Cardiac septum (tissue), 1 donor: Measurements from ENCODE around the gene KRTAP4-2. TPM values are rescaled to one million over a fixed set of nuclear protein-coding genes. Genes with fewer than 3 reads are reported as not detected.
"Not testable (repeated sequence)": the region's sequence is repeated elsewhere in the genome, so short reads cannot be mapped to it uniquely, and the experiment has no call there.

ENCODE experiments used
- DNase-seq: peaks from one replicate; pipeline ENCODE4 v3.0.0-alpha.2; 2020; ENCODE audit warnings: low spot score
- intact Hi-C: fragments of 100-400 bp; cut with DNase I; formaldehyde crosslinking; loops from one replicate; pipeline ENCODE4 v1.14.0; 2022
- long read RNA-seq: library from polyadenylated mRNA; unstranded; transcript quantifications from one replicate; pipeline ENCODE4 v2.0.0, GENCODE V29; 2021
- total RNA-seq: library from RNA; stranded (reverse); fragmentation: NEBNext Ultra II Directional; extraction: Animal tissue kit (Norgen Biotek cat#: 25700); gene quantifications from one replicate; pipeline ENCODE4 v1.2.1, GENCODE V29; 2021
- donor health status: DM: no; HTN: no; CAD: no.

KRTAP4-2 gene
- not detected for total RNA-seq
- long read RNA-seq, result 0 reads

DNA sequence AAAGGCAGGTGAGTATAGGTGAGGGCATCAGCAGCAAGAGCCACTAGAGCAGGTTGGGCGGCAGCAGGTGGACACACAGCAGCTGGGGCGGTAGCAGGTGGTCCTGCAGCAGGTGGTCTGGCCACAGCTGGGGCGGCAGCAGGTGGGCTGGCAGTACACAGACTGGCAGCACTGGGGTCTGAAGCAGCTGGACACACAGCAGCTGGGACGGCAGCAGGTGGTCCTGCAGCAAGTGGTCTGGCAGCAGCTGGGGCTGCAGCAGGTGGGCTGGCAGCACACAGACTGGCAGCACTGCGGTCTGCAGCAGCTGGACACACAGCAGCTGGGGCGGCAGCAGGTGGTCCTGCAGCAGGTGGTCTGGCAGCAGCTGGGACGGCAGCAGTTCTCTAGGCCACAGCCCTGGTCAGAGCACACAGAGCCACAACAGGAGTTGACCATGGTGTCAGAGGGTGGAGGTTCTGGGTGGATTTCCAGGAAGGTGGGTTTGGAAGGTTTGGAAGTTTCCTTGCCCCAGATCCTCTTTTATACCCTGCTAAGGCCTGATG is at the start of gene KRTAP4-2:
KRTAP4-2 (minus strand) TSS at position 495 of the 545 bp plus-strand sequence; CDS start at position 438, 57 bp downstream.
- DNase-seq, result no peak
- intact Hi-C loops, result no loop called here

DNA sequence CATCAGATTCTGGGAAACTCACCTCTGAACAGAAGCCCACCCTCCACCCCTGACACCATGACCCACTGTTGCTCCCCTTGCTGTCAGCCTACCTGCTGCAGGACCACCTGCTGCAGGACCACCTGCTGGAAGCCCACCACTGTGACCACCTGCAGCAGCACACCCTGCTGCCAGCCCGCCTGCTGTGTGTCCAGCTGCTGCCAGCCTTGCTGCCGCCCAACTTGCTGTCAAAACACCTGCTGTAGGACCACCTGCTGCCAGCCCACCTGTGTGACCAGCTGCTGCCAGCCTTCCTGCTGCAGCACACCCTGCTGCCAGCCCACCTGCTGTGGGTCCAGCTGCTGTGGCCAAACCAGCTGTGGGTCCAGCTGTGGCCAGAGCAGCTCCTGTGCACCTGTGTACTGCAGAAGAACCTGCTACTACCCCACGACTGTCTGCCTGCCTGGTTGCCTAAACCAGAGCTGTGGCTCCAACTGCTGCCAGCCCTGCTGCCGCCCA is 48.6 kb upstream of the KRTAP4-2 start, which contains the start of gene KRTAP9-2:
KRTAP9-2 (plus strand) TSS at position 51 of the 498 bp plus-strand sequence; CDS start at position 58, 7 bp downstream.
- intact Hi-C loops, DNase-seq: not testable (repeated sequence)

DNA sequence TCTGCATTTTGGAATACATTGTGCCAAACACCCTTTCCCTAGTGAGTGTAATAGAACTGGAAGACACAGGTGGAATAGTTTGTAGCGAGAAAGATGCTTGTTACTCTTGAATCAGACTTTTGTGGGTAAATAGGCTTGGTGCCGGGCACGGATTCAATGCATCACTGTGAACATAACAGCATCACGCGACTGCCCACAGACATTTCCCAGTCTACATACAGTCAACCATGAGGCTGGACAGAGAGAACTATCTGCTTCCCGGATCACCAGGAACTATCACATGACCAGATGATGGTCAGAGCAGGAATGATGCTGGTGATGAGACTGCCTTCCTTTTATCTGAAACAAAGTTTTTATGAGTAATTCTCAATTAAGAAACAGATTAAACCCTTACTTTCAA is 48.0 kb upstream of the KRTAP4-2 start:
- intact Hi-C loops, result no loop called here
- no peak for DNase-seq

DNA sequence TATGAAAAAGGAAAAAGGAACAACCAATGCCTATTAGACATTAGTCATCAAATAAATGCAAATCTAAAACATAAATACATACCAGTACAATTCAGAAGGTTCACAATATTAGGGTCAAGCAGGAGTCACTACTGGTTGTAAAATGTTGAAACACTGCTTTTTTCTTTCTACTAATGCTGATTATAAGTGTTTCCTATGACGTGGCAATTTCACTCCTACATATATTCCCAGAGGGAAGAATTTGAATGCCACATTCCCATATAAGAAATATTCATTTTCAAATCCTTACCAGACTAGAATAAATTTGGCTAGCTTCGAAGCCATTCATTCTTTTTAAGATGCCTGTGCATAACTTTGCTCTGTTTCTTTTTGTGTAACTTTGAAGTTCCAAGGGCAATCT is 45.8 kb upstream of the KRTAP4-2 start:
- DNase-seq, result no peak
- intact Hi-C loops, result no loop called here

- DNase-seq, result no peak
- intact Hi-C loops, result no loop called here
Observed at GRCh38 chr17:41215681-41216080, 37.7 kb upstream of the KRTAP4-2 start.

DNA sequence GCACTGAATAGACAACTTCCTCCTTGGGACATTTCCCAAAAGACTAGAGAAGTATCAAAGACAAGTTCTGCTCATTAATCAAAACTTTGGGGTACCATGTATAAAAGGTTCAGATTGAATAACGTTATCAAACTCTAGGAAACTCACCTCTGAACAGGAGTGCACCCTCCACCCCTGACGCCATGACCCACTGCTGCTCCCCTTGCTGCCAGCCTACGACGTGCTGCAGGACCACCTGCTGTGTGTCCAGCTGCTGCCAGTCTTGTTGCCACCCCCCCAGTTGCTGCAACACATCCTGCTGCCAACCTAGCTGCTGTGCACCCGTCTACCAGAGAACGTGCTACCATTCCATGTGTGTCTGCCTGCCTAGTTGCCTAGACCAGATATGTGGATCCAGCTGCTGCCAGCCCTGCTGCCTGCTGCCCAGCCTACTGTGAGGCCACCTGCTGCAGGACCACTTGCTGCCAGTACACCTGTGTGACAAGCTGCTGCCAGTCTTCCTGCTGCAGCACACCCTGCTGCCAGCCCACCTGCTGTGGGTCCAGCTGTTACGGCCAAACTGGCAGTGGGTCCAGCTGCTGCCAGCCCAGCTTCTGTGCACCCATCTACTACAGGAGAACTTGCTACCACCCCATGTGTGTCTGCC is 34.6 kb upstream of the KRTAP4-2 start:
- intact Hi-C loops, result no loop called here
- no peak for DNase-seq

GRCh38 chr17:41211845-41212466 is 33.9 kb upstream of the KRTAP4-2 start:
- DNase-seq, result no peak

GRCh38 chr17:41199421-41200078 is 21.5 kb upstream of the KRTAP4-2 start:
- no peak for DNase-seq
- intact Hi-C loops, result no loop called here

More at GRCh38 chr17:41211845-41212466, 33.9 kb upstream of the KRTAP4-2 start:
- intact Hi-C loops, result no loop called here

DNA sequence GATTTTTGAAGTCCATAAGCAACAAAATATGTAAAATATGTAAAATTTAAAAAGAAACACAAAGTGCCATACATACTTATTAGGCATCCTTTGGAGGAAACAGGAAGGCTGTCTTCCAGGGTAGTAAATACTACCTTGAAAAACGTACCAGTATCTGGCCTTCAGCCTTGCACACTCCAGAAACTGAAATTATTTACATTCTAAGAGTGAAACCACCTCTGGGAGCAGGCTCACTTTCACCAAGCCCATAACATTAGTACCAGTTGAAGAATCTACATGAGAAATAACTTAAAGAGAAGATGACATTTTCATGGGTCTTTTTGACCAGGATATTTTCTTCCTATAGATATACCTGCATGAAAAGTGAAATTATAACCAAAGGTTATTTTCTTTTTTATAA is 18.0 kb upstream of the KRTAP4-2 start:
- intact Hi-C loops, result no loop called here

DNA sequence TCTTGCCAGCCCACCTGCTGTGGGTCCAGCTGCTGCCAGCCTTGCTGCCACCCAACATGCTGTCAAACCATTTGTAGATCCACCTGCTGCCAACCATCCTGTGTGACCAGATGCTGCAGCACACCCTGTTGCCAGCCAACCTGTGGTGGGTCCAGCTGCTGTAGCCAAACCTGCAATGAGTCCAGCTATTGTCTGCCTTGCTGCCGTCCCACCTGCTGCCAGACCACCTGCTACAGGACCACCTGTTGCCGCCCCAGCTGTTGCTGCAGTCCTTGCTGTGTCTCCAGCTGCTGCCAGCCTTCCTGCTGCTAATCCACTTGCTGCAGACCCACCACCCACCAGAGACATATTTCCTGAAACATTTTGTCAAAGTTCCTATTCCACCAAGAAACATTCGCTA is 12.3 kb upstream of the KRTAP4-2 start:
- intact Hi-C loops, result no loop called here
- no peak for DNase-seq

More for the DNA sequence above, 18.0 kb upstream of the KRTAP4-2 start:
- no peak for DNase-seq

DNA sequence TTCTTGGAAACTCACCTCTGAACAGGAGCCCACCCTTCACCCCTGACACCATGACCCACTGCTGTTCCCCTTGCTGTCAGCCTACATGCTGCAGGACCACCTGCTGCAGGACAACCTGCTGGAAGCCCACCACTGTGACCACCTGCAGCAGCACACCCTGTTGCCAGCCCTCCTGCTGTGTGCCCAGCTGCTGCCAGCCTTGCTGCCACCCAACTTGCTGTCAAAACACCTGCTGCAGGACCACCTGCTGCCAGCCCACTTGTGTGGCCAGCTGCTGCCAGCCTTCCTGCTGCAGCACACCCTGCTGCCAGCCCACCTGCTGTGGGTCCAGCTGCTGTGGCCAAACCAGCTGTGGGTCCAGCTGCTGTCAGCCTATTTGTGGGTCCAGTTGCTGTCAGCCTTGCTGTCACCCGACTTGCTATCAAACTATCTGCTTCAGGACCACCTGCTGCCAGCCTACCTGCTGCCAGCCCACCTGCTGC is 11.9 kb upstream of the KRTAP4-2 start, which contains the start of gene KRTAP9-1:
KRTAP9-1 (plus strand) TSS at position 51 of the 482 bp plus-strand sequence; CDS start at position 51, 0 bp downstream.
- intact Hi-C loops, DNase-seq: not testable (repeated sequence)

- intact Hi-C loops, result no loop called here
Observed at GRCh38 chr17:41186872-41187271, 8.9 kb upstream of the KRTAP4-2 start.

DNA sequence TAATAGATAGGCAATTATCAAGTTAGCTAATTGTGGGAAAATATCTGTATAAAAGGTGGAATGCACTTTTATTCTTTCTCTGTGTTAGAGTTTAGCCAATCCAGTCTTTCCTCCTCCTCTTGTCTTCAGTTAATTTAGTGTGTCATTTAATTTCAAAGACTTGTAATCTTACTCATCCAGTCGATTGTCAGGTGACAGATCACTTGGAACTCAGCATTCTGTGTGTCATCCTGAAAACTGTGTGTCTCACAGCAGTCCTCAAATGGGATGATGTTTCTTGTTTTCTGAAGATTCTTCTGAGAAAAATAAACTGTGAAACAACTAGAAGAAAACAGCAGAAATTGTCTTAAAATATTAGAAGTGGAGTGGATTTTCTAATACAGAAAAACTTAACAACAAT is 7.0 kb upstream of the KRTAP4-2 start:
- no peak for DNase-seq
- intact Hi-C loops, result no loop called here

More at GRCh38 chr17:41186872-41187271, 8.9 kb upstream of the KRTAP4-2 start:
- DNase-seq, result no peak

GRCh38 chr17:41184480-41184961 is 6.5 kb upstream of the KRTAP4-2 start, which contains the start of gene KRTAP4-1:
Gene KRTAP4-1, minus strand, starts transcription at chr17:41184911. Its CDS starts 57 bp downstream, at chr17:41184854.
- intact Hi-C loops, result no loop called here
- DNase-seq, result no peak

DNA sequence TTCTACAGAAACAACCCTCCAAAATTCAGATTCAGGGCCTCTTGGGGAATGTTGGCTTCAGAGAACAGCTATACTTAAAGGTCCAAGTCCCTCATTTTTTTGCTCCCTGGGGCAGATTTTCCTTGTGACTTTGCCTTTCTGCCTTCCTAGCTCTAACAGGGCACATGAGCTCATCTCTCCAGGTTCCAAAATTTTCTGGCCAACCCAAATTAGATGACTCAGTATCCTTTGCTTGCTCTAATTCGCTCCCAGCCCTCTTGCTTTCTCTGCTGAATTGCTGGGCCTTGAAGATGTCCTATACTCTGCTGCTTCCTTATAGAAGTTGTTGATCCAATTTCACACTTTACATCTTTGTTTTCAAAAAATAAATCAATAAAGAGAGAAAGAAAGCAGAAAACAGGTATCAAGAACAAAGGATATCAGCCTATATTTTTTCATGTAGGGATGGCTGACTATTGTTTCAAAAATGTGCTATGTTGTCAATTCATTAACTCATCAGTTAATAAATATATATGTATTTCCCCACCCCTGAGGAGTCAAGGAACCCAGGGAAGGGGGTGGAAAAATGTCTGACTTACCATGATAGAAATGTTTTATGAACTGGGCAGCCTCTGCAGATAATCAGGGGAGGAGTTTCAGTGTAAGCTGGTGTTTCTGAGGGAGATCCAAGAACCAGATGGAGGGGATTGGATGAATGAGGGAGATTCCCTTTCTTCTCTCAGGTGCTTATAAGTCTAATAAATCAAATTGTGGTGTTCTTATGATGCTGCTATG is 1.0 kb upstream of the KRTAP4-2 start:
- DNase-seq, result no peak
- intact Hi-C loops, result no loop called here

DNA sequence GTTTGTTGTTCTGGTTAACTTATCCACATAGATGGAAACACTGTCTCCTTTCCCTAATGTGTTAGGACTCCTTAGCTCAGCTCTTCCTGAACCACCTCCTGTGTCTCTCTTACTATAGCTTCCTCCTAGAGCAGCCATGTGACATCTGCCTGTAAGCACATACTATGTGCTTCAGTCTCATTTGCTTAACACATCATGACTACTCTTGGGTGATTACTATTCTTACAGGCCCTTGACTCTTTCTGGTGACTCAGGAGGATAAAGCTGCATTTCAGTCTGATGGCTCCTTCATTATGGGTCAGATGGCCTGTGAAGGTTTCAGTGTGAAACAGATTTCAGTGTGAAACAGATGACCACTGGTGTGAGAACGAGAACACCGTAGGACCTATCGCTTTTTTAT is 320 bp upstream of the KRTAP4-2 start:
- DNase-seq, result no peak

DNA sequence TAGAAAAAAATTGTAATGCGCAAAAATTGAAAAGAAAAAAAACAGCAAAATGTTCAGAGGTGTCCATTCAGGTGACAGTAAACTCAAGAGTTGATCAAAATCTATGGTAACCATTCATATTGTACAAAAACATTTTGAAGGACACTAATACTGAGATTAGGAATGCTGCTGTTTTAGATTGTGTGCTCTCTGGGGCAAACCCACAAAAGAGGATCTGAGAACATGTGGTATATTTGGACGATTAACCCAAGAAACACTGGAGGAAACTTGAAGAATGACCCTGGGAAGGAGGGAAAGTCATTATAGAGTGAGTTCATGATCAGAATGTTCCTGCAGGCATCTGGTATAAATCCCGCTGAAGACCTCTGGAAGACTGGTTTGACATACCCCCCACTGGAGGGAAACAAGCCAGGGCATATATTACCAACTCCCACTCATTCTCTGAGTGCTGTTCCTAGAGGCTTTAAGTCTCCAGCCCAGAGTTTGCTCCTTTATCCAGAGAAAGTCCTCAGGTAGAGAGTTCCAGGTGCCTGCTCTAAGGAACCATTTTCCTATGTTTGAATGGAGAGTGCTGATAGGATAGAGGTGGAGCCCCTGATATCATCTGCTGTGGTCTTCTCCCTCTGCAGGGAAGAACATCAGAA is 1.2 kb downstream of the KRTAP4-2 start:
- DNase-seq, result no peak
- intact Hi-C loops, result no loop called here

More for the DNA sequence above, 320 bp upstream of the KRTAP4-2 start:
- intact Hi-C loops, result no loop called here

DNA sequence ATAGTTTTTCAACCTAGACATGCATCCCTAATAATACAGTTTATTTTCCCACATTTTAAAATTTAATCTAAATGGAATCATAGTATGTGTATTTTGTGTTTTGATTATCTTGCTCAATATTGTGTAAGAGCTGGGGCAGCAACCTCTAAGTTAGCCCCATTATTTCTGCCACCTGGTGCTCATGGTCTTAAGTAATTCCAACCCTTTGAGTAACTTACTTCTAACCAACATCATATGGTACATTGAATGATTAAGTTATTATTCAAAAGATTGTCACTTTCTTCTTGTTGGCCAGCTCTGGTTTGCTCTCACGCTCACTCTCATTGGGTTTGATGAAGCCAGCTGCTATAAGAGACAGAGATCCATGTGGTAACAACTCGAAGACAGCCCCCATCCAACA is 6.1 kb downstream of the KRTAP4-2 start:
- intact Hi-C loops, result no loop called here
- DNase-seq, result no peak
